HG02884 (cell line): Measurements from ENCODE around the gene KRT7.
"Not testable (repeated sequence)": the region's sequence is repeated elsewhere in the genome, so short reads cannot be mapped to it uniquely, and the experiment has no call there.

Source experiments
- ATAC-seq: cut with Tn5 transposase; IDR thresholded peaks from one replicate; pipeline ENCODE4 v1.9.1; 2021; ENCODE audit warnings: mild to moderate bottlenecking, moderate library complexity; ENCODE audit not compliant: unreplicated experiment

The KRT7 gene

GRCh38 chr12:52229836-52230343, 3.2 kb upstream of the KRT7 start:
- no peak for ATAC-seq

GRCh38 chr12:52230364-52231281, 2.4 kb upstream of the KRT7 start:
- ATAC-seq, result no peak

- ATAC-seq, result no peak
These were observed 1.5 kb upstream of the KRT7 start for GRCh38 chr12:52231305-52232202.

- no peak for ATAC-seq
These were observed 805 bp upstream of the KRT7 start for GRCh38 chr12:52232203-52232673.

GRCh38 chr12:52233462-52234207, 592 bp downstream of the KRT7 start:
- no peak for ATAC-seq

- no peak for ATAC-seq
These were observed 1.3 kb downstream of the KRT7 start for GRCh38 chr12:52234223-52234810.

GRCh38 chr12:52235001-52235764, 2.1 kb downstream of the KRT7 start:
- ATAC-seq, result no peak

GRCh38 chr12:52235822-52236361, 2.8 kb downstream of the KRT7 start:
- ATAC-seq, result no peak

- no peak for ATAC-seq
These were observed 3.5 kb downstream of the KRT7 start for GRCh38 chr12:52236386-52237050.

GRCh38 chr12:52238207-52238840, 5.3 kb downstream of the KRT7 start:
- no peak for ATAC-seq

GRCh38 chr12:52238916-52239646, 6.0 kb downstream of the KRT7 start:
- ATAC-seq, result no peak

GRCh38 chr12:52239767-52240166, 6.7 kb downstream of the KRT7 start:
- ATAC-seq, result no peak

GRCh38 chr12:52240247-52240646, 7.2 kb downstream of the KRT7 start:
- not testable (repeated sequence) for ATAC-seq

GRCh38 chr12:52241205-52241842, 8.3 kb downstream of the KRT7 start:
- ATAC-seq, result no peak

GRCh38 chr12:52242442-52243258, 9.6 kb downstream of the KRT7 start:
- ATAC-seq, result no peak

- ATAC-seq, result no peak
These were observed 10.3 kb downstream of the KRT7 start for GRCh38 chr12:52243259-52243855.
